Transverse colon (tissue), 4 donors: ENCODE data around the gene REV3L.
"Not testable (repeated sequence)": the region's sequence is repeated elsewhere in the genome, so short reads cannot be mapped to it uniquely, and the experiment has no call there.

ENCODE experiments used
- CTCF ChIP-seq, 5 experiments: fragments of 200-600 bp in 3 of 5; fragments of 450-650 bp in 2 of 5; sonication (generic) in 3 of 5; IDR thresholded peaks; 1 replicate in 2 of 5; 2 replicates in 3 of 5; pipeline ENCODE4 v1.5.1; 2016 to 2017; ENCODE audit warnings: antibody characterized with exemption in 5 of 5, inconsistent platforms in 3 of 5, mild to moderate bottlenecking in 2 of 5, moderate library complexity in 1 of 5
- EP300 ChIP-seq: sonication (generic); formaldehyde crosslinking; IDR thresholded peaks from one replicate; pipeline ENCODE4 v1.6.1; 2017; ENCODE audit warnings: antibody characterized with exemption, low read depth
- POLR2AphosphoS5 ChIP-seq, 3 donors: sonication (generic); formaldehyde crosslinking; IDR thresholded peaks; one replicate each; pipeline ENCODE4 v1.6.1; 2016; ENCODE audit warnings: antibody characterized with exemption in 3 of 3

- TF ChIP-seq POLR2AphosphoS5 (IDR thresholded peaks at IDR 0.05); CTCF (IDR thresholded peaks at IDR 0.05); EP300: not testable (repeated sequence)
These were observed 31.5 kb upstream of the REV3L start for GRCh38 chr6:111514531-111514930.
